AG09319 (cell line): ENCODE measurements around the gene MLST8.

ENCODE experiments used
- DNase-seq: peaks from one replicate; pipeline ENCODE4 v3.0.0-alpha.2; 2010; ENCODE audit warnings: low read depth; ENCODE audit errors: extremely low read depth
- TF ChIP-seq, protein P1 (sequence below): IDR thresholded peaks from 2 replicates; pipeline ENCODE4 v1.5.1; 2011; ENCODE audit warnings: low read depth, mild to moderate bottlenecking, inconsistent platforms, low read length, moderate library complexity

Gene MLST8, protein sequence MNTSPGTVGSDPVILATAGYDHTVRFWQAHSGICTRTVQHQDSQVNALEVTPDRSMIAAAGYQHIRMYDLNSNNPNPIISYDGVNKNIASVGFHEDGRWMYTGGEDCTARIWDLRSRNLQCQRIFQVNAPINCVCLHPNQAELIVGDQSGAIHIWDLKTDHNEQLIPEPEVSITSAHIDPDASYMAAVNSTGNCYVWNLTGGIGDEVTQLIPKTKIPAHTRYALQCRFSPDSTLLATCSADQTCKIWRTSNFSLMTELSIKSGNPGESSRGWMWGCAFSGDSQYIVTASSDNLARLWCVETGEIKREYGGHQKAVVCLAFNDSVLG

DNA sequence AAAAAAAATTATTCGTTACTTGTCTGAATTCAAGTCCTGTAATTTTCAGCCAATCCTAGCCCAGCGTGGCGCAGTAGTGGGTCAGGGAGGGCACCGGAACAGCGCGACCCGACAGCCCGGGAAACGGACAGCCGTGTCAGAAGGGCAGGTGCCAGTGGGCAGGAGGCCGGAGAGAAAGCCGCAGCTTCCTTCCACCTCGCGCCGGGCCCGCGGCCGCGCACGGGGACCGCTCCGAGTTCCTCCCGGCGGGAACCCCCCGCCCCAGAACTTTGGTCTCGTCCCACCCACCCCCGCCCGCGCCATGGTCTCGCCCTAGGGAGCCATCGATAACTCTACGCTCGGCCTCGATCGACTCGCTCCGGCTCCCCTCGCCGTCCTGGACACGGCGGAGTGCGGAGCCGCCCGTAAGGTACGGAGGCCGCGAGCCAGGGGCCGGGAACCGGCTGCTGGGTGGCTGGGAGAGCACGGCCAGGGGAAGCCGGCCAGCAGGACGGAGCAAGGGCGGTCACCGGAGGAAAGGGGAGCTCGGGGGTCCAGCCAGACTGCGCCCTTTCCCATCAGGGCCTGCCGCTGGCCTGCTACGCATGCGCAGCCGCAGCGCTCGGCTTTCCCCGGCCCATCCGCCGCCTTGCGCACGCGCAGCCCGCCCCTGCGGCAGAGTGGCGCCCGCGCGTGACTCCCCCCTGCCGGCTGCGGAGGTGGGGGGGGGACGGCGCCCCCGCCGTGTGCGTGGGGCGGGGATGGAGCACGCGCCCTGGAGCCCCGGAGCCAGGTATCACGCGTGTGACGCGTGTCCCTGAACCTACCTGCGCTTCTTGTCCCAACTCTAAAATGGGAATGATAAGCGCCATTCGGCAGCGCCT lies at the start of gene MLST8:
MLST8 (plus strand) TSS at position 351 of the 863 bp plus-strand sequence. CDS start 632 bp downstream, outside the sequence.
- TF ChIP-seq, protein P1, sequence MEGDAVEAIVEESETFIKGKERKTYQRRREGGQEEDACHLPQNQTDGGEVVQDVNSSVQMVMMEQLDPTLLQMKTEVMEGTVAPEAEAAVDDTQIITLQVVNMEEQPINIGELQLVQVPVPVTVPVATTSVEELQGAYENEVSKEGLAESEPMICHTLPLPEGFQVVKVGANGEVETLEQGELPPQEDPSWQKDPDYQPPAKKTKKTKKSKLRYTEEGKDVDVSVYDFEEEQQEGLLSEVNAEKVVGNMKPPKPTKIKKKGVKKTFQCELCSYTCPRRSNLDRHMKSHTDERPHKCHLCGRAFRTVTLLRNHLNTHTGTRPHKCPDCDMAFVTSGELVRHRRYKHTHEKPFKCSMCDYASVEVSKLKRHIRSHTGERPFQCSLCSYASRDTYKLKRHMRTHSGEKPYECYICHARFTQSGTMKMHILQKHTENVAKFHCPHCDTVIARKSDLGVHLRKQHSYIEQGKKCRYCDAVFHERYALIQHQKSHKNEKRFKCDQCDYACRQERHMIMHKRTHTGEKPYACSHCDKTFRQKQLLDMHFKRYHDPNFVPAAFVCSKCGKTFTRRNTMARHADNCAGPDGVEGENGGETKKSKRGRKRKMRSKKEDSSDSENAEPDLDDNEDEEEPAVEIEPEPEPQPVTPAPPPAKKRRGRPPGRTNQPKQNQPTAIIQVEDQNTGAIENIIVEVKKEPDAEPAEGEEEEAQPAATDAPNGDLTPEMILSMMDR: no peak
- DNase-seq: peak; percentile 73

DNA sequence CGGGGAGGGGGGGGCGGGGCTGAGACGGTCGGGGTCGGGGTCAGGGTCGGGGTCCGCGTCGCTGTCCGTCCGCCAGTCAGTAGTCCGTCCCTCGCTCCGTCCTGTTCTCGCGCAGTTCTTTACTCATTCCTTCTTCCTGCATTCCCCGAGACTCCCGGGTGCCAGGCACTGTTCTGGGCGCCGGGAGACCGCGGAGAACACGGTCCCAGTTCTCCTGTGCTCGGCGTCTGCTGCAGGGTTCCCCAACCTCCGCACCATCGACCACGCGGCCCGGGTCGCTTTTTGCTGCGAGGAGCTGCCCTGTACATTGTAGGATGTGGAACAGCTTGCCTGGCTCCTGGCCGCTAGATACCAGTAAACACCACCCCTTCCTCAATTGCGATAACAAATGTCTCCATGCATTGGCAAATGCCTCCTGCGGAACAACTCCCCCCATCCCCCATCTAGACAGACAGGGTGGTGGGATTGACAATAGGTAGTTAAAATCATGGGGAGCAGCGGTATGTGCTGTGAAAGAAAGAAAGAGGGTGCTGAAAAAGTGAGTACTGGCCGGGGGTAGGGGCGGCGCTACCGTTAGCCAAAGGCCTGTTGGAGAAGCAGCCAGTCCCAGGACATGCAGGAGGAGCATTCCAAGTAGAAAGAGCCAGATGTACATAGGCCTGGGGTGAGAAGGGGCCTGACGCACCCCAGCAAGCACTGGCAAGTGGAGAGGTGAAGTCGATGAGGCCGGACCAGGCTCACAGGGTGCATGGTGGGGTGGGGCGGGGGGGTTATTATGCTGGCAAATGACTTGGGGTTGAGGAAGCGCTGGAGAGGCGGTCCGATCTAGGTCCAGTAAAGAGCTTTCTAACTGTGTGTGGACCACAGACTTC lies 49.0 kb upstream of the MLST8 start:
- TF ChIP-seq, protein P1: no peak
- no peak for DNase-seq

DNA sequence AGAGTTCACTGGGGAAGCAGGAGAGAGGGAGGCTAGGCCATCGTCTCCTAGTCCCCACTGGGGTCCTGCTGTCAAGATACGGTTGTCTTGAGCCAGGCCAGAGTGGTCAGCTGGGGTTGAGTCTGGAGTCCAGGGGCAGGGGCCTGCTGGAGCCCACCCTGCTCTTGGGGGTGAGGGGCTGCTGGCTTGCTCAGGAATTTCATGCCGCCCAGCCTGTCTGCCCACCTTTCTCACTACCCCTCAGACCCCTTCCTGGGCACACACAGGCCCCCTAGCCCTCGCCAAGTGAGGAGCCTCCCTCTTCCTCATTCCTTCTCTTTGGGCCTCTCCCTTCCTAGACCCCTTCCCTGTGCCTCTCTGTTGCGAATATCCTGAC lies 48.4 kb upstream of the MLST8 start:
- DNase-seq: no peak
- TF ChIP-seq, protein P1: no peak

DNA sequence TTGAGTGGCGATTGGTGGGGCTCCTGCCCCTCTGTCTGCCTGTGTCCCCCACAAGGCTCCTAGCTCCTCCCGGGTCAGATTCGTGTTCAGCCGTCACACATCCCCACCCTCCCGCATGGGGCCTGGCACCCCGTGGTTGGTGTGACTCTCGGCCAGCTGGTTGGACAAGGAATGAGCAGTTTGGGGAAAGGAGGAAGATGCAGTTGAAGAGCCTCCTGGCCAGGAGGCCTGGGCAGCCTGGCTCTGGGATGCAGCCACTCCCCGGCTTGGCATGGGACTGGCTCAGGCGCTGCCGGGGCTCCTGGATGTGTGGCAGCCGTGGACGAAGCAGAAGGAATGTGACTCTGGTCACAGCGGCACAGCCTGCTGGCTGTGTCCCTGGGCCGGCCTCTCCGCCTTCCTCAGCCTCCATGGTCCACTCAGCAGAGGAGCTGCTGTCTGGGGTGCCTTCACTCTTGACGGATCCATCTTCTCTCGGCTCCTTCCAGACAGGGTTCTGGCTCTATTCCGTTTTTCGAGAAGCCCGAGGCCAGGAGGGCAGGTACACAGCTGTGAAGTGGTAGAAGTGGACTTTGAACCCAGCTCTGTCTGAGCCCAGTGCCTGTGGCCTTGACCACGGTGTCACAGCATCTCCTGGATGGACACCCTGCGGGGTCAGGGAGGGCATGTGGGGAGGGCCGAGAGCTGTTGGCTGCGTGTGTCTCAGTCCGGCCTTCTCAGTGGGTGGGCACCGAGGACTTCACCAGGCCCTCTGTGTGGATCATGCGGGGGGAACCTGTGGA lies 47.6 kb upstream of the MLST8 start:
- TF ChIP-seq, protein P1: no peak
- no peak for DNase-seq

DNA sequence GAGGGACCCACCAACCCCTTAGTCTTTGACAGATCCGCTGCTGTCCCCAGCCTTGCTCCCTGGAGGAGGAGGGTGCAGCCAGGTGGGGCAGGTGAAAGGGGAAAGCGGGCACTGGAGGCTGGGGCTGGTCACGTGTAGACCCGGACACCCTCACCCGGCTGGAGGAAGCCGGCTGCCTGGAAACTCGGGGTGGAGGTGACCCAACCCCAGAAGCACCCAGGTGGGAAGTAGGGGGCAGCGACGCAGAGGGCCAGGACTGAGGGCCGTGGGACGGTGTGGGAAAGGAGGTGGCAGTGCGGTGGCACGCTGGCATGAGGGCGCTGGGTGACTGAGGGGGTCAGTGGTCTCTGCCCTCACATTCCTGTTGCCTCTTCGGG lies 47.0 kb upstream of the MLST8 start:
- TF ChIP-seq, protein P1: no peak
- no peak for DNase-seq

DNA sequence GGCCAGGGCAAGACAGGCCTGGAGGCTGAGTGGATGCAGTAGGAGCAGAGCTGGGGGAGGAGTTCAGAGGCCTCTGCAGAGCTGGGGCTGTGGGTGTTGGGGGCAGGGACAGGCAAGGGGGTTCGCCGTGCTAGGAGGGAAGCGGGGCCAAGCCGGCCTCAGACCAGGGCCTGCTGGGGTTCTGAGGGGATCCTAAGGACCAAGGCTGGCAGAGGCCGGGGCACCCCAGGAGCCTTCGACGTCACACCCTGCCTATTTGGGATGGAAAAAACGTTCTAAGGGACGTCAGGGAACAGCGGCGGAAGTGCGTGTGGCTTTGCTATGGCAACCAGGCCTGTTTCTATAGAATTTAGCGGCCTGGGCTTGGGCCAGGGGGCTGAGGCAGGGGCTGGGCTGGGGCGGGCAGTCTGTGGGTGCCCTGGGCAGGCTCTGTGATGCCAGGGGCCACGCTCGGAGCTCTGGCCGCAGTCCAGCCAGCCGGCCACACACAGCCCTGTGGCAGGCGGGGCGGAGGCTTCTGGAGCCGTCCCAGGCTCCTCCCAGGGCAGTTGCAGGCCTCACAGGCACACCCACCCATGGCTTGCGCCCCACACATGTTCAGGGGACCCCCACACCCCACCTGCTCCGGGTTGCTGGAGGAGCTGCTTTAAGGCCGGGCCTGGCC lies 45.9 kb upstream of the MLST8 start:
- DNase-seq: no peak
- TF ChIP-seq, protein P1: no peak
